ENCODE data around the gene PLCB1.

DNA sequence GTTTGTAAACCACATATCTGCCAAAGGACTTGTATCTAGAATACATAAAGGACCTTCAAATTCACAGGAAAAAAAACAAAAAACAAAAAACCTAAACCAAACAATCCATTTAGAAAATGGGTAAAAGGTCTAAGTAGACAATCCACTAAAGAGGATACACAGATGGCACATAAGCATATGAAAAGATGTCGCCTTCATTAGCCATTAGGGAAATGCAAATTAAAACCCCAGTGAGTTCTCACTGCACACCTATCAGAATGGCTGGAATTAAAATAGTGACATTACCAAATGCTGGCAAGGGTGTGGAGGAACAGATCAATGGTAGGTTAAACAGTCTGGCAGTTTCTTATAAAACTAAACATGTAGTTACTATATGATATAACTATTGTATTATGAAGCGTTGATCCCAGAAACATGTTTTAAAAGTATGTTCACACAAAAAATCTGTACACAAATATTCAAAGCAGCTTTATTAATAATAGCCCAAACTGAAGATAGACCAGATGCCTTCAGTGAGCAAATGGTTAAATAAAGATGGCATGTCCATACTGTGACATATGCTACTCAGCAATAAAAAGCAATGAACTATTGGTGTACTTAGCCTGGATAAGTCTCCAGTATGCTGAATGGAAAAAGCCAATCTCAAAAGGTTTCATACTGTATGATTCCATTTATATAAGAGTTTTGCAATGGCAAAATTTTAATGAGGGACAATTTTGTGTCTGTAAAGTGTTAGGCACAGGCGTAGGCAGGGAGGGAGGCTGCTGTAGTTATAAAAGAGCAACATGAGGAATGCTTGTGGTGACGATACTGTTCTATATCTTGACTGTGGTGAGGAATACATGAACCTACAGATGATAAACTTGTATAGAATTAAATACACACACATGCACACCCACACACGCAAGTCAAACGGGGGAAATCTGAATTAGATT is 43.9 kb downstream of the PLCB1 start:
- TF ChIP-seq, protein P1, sequence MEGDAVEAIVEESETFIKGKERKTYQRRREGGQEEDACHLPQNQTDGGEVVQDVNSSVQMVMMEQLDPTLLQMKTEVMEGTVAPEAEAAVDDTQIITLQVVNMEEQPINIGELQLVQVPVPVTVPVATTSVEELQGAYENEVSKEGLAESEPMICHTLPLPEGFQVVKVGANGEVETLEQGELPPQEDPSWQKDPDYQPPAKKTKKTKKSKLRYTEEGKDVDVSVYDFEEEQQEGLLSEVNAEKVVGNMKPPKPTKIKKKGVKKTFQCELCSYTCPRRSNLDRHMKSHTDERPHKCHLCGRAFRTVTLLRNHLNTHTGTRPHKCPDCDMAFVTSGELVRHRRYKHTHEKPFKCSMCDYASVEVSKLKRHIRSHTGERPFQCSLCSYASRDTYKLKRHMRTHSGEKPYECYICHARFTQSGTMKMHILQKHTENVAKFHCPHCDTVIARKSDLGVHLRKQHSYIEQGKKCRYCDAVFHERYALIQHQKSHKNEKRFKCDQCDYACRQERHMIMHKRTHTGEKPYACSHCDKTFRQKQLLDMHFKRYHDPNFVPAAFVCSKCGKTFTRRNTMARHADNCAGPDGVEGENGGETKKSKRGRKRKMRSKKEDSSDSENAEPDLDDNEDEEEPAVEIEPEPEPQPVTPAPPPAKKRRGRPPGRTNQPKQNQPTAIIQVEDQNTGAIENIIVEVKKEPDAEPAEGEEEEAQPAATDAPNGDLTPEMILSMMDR (conservative IDR thresholded peaks at IDR 0.05 in 1 of 2, IDR thresholded peaks at IDR 0.05 in 1 of 2; ENCODE audit: extremely low read depth in 1 of 2, insufficient read depth in 1 of 2, low read depth in 1 of 2, low read length in 2 of 2) = no peak
- no peak for TF ChIP-seq EZH2 (IDR thresholded peaks at IDR 0.05; ENCODE audit: borderline replicate concordance, low read length)
